Ovary (tissue), 9 donors: ENCODE results near the gene ACVR1B. TPM values are rescaled to one million over a fixed set of nuclear protein-coding genes. Genes with fewer than 3 reads are reported as not detected.

Experiments used
- DNase-seq, 5 donors: peaks; one replicate each; pipeline ENCODE4 v3.0.0-alpha.2; 2019 to 2020
- H3K27ac ChIP-seq, 2 donors: fragments of 200-600 bp; one replicate each; pipeline versions ENCODE4 v1.5.1 to v1.8.0; 2019 to 2022
- H3K27me3 ChIP-seq: fragments of 200-600 bp; one replicate; pipeline ENCODE4 v1.8.0; 2022
- H3K36me3 ChIP-seq: fragments of 200-600 bp; sonication (generic); one replicate; pipeline ENCODE4 v1.5.1; 2019
- H3K4me1 ChIP-seq: one replicate; pipeline ENCODE4 v1.8.1; 2013; ENCODE audit warnings: mild to moderate bottlenecking, moderate library complexity; ENCODE audit not compliant: insufficient read depth
- H3K4me3 ChIP-seq: fragments of 200-600 bp; sonication (generic); one replicate; pipeline ENCODE4 v1.5.1; 2017
- H3K9me3 ChIP-seq, 2 donors: fragments of 200-600 bp in 1 of 2; sonication (generic) in 1 of 2; one replicate each; pipeline versions ENCODE4 v1.5.1 to v1.8.1; 2013 to 2019; ENCODE audit warnings: mild to moderate bottlenecking in 1 of 2, moderate library complexity in 1 of 2
- CTCF ChIP-seq, 3 donors: fragments of 450-650 bp in 2 of 3; fragments of 200-600 bp in 1 of 3; IDR thresholded peaks; one replicate each; pipeline versions ENCODE4 v1.5.1 to v1.8.0; 2016 to 2022; ENCODE audit warnings: antibody characterized with exemption in 3 of 3, mild to moderate bottlenecking in 1 of 3
- EP300 ChIP-seq: sonication (generic); formaldehyde crosslinking; IDR thresholded peaks from one replicate; pipeline ENCODE4 v1.6.1; 2017; ENCODE audit warnings: antibody characterized with exemption
- POLR2A ChIP-seq: fragments of 450-650 bp; IDR thresholded peaks from one replicate; pipeline ENCODE4 v1.6.1; 2017; ENCODE audit warnings: antibody characterized with exemption, mild to moderate bottlenecking, moderate library complexity
- WGBS, 3 donors: extraction: QIAGEN DNeasy Blood & Tissue Kit in 1 of 3; methylation state at CpG; one replicate each; pipeline versions ENCODE4 v1.1.5 to v1.1.7; 2013 to 2017; 5-methylcytosine and 5-hydroxymethylcytosine counted together
- intact Hi-C, 4 donors: fragments of 100-400 bp; cut with DNase I; formaldehyde crosslinking; loops; one replicate each; pipeline versions ENCODE4 v1.11.0 to v1.15.1; 2022 to 2023
- polyA plus RNA-seq, 2 donors: library from polyadenylated mRNA; stranded (reverse); fragments of 200-250 nt in 1 of 2; fragments of 350-450 nt in 1 of 2; fragmentation: Illumina TruSeq in 1 of 2; extraction: RNeasy Lipid Tissue Mini Kit (QIAGEN cat#74804) in 1 of 2; gene quantifications; one replicate each; pipeline ENCODE4 v1.2.3, GENCODE V29; 2013 to 2014
- total RNA-seq, 7 donors: library from RNA; depleted of rRNA in 2 of 7; stranded (reverse); fragments of >200 nt in 2 of 7; fragmentation: NEBNext Ultra II Directional in 3 of 7; extraction: Animal tissue kit (Norgen Biotek cat#: 25700) in 3 of 7; gene quantifications; one replicate each; pipeline versions ENCODE4 v1.1.0 to v1.2.4, GENCODE V29; 2016 to 2023
- donor health status: DM: no; HTN: no; CAD: no; lungs with moderate emphysema.
- donor health status: DM: no; HTN: no; CAD: no.
- donor health status: Bipolar disorder and iron deficiency.
- donor health status: DM: yes; HTN: yes; CAD: no.
- donor health status: DM: no; HTN: no; CAD: no.
- donor health status: DM: yes; HTN: yes; CAD: no.

ACVR1B gene
- total and polyA plus RNA-seq, 9 donors, result 6.9 to 27.3 (median 19.1) TPM

- TF ChIP-seq POLR2A, result no peak
- intact Hi-C loops, result no loop called here
- Histone ChIP-seq H3K9me3 (no peaks in the 10 kb centered on the region), H3K27me3 (no peaks in the 10 kb centered on the region), H3K4me1 (no peaks in the 10 kb centered on the region), H3K36me3 (no peaks in the 10 kb centered on the region), H3K4me3 (no peak overlapping the region), H3K27ac (no peak overlapping the region)
- no peak for DNase-seq
- whole genome bisulfite sequencing, 3 donors, result 82 to 90% (median 90%) methylated on average over 9 of the region's 9 CpGs
These were observed 33.8 kb downstream of the ACVR1B start for GRCh38 chr12:51985154-51985835.

GRCh38 chr12:51986834-51987233 lies 35.3 kb downstream of the ACVR1B start:
- WGBS, 3 donors, result 73 to 75% (median 75%) methylated on average over 8 of the region's 8 CpGs
- H3K36me3 ChIP-seq, result no peaks in the 10 kb centered on the region
- intact Hi-C loops, result no loop called here

GRCh38 chr12:51992246-51992645 lies 40.7 kb downstream of the ACVR1B start:
- no peak overlapping the region for H3K27ac ChIP-seq
- no peak for DNase-seq
- intact Hi-C loops, result no loop called here
- no peaks in the 10 kb centered on the region for H3K27me3 ChIP-seq
- TF ChIP-seq EP300 (no peak), CTCF (IDR thresholded peaks at IDR 0.05) (no peak), POLR2A (no peak)
- no peaks in the 10 kb centered on the region for H3K9me3 ChIP-seq
- no peaks in the 10 kb centered on the region for H3K4me1 ChIP-seq
- WGBS, 3 donors, result 74 to 80% (median 78%) methylated on average over 5 of the region's 5 CpGs
- no peak overlapping the region for H3K4me3 ChIP-seq
- H3K36me3 ChIP-seq, result no peaks in the 10 kb centered on the region

More at GRCh38 chr12:51986834-51987233, 35.3 kb downstream of the ACVR1B start:
- TF ChIP-seq EP300, result no peak
- TF ChIP-seq POLR2A, result no peak
- TF ChIP-seq CTCF (IDR thresholded peaks at IDR 0.05), result no peak
- no peak overlapping the region for H3K4me3 ChIP-seq
- DNase-seq, result no peak
- no peak overlapping the region for H3K27ac ChIP-seq
- no peaks in the 10 kb centered on the region for H3K9me3 ChIP-seq
- H3K4me1 ChIP-seq, result no peaks in the 10 kb centered on the region
- no peaks in the 10 kb centered on the region for H3K27me3 ChIP-seq

GRCh38 chr12:51994539-51994820 lies 43.0 kb downstream of the ACVR1B start:
- 90 to 91% (median 91%) methylated on average over 16 to 17 of the region's 17 CpGs for WGBS, 3 donors
- Histone ChIP-seq H3K27me3 (no peaks in the 10 kb centered on the region), H3K9me3 (no peaks in the 10 kb centered on the region), H3K4me1 (no peaks in the 10 kb centered on the region), H3K27ac (no peak overlapping the region), H3K4me3 (no peak overlapping the region), H3K36me3 (no peaks in the 10 kb centered on the region)
- intact Hi-C loops, result no loop called here
- TF ChIP-seq CTCF (IDR thresholded peaks at IDR 0.05) (no peak), POLR2A (no peak), EP300 (no peak)
- DNase-seq, result no peak

GRCh38 chr12:51994959-51995358 lies 43.5 kb downstream of the ACVR1B start:
- Histone ChIP-seq H3K9me3 (no peaks in the 10 kb centered on the region), H3K4me1 (no peaks in the 10 kb centered on the region), H3K36me3 (no peaks in the 10 kb centered on the region), H3K27me3 (no peaks in the 10 kb centered on the region), H3K27ac (no peak overlapping the region), H3K4me3 (no peak overlapping the region)
- no peak for TF ChIP-seq POLR2A
- no peak for TF ChIP-seq CTCF (IDR thresholded peaks at IDR 0.05)
- TF ChIP-seq EP300, result no peak
- intact Hi-C loops, result no loop called here
- no peak for DNase-seq
- 63 to 67% (median 66%) methylated on average over 4 of the region's 4 CpGs for WGBS, 3 donors
